ENCODE measurements around the gene KCNIP4.
A peak's percentile ranks its signal among the peaks of the same experiment; 100 is the strongest.

Gene KCNIP4

GRCh38 chr4:21901281-21901680 is 47.3 kb downstream of the KCNIP4 start:
- no peak for DNase-seq (ENCODE audit: low read depth, low spot score)

DNA sequence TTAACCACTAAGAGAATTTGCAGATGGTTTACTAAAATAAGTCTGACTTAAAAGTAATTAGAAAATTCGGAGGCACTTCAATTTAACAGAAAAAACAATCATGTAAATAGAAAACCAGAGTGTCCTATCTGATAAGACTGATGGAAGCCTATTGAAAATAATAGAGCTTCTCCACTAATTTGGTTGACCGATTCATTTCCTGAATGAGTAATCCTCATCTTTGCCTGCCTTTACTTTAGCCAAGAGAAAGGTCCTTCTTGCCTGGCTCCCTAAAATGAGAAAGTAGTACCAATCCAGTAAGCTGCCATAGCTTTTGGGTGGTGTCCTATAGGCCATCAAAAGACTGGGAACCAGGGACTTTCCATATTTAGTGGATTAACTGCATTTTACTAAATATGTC is 48.4 kb downstream of the KCNIP4 start:
- DNase-seq (ENCODE audit: low read depth, low spot score): no peak

DNA sequence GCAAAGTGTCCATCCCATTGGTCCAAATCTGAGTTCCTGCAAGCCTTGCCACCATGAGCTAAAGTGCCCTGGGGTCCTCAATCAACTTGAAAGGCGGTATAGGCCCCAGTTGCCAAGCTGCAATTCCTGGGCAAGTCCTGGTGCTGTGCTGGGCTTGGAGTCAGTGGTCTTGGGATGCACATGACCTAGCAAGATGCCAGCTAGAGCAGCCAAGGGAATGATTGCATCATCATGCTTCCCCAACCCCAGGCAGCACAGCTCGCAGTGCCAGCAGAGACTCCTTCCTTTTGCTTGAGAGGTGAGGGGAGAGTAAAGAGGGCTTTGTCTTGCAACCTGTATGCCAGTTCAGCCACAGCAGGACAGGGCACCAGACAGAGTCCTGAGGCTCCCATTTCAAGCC is 50.5 kb downstream of the KCNIP4 start:
- DNase-seq (ENCODE audit: low read depth, low spot score): no peak

DNA sequence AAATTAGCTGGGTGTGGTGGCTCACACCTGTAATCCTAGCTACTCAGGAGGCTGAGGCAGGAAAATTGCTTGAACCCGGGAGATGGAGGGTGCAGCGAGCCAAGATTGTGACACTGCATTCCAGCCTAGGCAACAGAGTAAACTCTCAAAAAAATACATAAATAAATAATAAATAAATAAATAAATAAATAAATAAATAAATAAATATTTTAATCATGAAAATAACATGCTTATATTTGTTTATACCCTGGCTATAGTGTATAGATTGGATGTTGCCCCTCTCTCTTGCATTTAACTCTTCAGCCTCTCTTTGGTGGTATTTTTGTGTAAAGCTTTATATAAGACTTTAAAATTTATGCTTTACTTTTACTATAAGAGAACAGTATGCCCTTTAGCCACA is 51.8 kb downstream of the KCNIP4 start:
- DNase-seq (ENCODE audit: low read depth, low spot score): no peak

GRCh38 chr4:21893136-21893535 is 55.4 kb downstream of the KCNIP4 start:
- no peak for DNase-seq (ENCODE audit: low read depth, low spot score)

GRCh38 chr4:21890231-21890630 is 58.3 kb downstream of the KCNIP4 start:
- no peak for DNase-seq (ENCODE audit: low read depth, low spot score)

GRCh38 chr4:21888195-21888976 is 60.2 kb downstream of the KCNIP4 start:
- no peak for DNase-seq (ENCODE audit: low read depth, low spot score)

DNA sequence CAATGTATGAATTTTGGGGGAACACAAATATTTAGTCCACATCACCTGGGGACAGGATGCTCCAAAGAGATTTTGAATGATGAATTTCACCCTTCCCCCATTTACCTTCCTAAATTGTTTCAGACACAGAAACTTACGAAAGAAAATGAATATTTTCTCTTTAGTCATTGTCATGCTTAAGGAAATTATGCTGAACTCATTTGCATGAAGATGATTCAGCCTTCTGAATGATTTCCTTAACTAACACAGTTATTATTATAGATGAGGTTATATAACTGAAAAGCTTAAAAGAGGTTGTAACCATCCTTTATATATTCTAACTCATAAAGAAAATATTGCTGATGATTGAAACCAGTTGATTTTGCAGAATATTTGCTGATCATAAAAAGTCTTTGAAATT is 61.1 kb downstream of the KCNIP4 start:
- DNase-seq (ENCODE audit: low read depth, low spot score): no peak

DNA sequence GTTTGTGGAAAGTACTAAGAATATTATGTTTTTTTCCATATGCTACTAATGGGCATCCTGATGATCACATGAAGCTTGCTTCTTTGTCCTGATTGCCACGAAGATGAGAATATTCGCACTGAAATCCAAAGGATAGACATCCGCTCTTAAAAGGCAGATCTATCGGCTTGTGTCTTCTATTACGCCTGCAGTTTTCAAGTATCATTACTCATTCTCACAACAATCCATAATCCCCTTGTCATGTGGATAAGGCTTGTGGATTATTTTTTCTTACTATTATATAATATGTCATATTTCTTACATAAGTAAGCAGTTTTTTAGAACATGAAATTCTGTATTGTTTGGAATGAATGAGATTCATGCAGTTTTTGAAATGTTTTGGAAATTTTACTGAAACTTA is 62.8 kb downstream of the KCNIP4 start:
- DNase-seq (ENCODE audit: low read depth, low spot score): no peak

GRCh38 chr4:21885241-21885640 is 63.3 kb downstream of the KCNIP4 start:
- DNase-seq (ENCODE audit: low read depth, low spot score): no peak

- DNase-seq (ENCODE audit: low read depth, low spot score): no peak
Measured at GRCh38 chr4:21884615-21885014, 64.0 kb downstream of the KCNIP4 start.

DNA sequence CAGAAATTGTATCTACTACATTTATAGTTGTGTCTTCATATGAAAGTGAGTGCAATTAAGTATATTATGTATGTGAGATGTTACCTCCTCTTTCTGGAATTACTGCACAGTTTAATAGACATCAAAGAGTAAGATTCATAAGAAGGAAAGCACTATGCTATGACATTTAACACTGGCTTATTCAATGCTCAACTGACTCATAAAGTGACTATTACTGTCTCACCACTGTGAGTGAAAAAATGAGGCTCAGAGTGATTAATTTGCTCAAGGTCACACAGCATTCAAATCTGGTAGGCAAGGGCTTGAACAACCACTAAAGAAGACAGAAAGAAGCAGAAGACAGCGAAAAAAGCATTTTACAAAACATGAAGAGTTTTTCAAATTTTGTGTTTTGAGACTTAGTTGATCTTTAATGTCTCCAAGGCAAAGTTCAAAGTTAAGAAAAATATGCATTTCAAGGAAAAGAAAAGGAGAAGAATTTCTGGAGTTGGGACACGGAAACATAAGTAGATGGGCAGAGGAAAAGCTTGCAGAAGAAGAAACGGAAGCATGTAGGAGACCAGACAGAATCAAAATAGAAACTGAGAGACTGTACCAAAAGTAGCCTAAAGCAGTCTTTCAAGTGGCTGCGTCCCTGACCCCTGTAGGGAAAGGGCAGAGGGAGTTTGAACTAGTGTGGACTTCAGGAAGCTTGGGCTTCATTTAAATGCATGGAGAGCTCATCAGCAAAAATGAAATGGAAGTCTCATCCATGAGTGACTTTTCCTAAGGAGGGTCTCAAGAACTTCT is 66.3 kb downstream of the KCNIP4 start:
- DNase-seq (ENCODE audit: low read depth, low spot score): no peak

- DNase-seq (ENCODE audit: low read depth, low spot score): peak; percentile 5
Measured at GRCh38 chr4:21879187-21879586, 69.4 kb downstream of the KCNIP4 start.

- no peak for DNase-seq (ENCODE audit: low read depth, low spot score)
Measured at GRCh38 chr4:21876711-21877110, 71.9 kb downstream of the KCNIP4 start.

DNA sequence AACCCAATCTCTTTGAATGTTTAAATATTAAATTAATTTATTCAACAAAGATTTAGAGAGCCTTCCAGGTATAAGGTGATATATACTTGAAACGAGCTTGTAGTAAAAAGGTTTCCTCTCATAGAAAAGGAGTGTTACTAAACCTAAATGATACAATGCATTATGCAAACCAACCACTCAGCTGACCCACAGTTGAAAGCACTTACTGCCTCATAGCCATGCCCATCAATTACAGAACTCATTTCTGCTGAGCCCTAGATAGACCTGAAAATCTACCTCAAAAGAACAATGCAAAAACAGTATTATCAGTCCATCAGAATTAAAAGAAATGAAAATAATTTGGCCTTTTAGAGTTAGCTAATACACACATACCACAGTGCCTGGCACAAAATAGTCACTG is 75.4 kb downstream of the KCNIP4 start:
- no peak for DNase-seq (ENCODE audit: low read depth, low spot score)

GRCh38 chr4:21872101-21872500 is 76.5 kb downstream of the KCNIP4 start:
- no peak for DNase-seq (ENCODE audit: low read depth, low spot score)

GRCh38 chr4:21869978-21870745 is 78.4 kb downstream of the KCNIP4 start:
- no peak for DNase-seq (ENCODE audit: low read depth, low spot score)

DNA sequence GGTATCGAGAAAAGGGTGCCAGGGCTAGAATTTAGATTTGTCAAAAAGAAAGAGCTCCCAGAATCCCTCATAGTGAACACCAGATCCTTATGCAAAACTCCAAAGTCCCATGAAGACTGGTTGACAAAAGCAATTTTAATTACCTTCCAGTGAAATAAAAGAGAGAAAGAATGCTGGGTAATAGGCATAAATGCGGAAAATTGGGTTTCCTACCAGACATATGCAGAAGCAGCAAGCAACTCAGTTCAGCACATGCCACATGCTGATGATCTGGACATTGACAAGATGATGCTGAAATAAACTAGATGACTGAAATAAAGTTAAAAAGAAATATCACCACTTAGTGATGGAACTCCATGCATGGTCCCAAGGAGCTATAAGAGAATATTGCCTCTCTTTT is 83.9 kb downstream of the KCNIP4 start:
- no peak for DNase-seq (ENCODE audit: low read depth, low spot score)

GRCh38 chr4:21862917-21863316 is 85.7 kb downstream of the KCNIP4 start:
- no peak for DNase-seq (ENCODE audit: low read depth, low spot score)

- DNase-seq (ENCODE audit: low read depth, low spot score): no peak
Measured at GRCh38 chr4:21858971-21859370, 89.6 kb downstream of the KCNIP4 start.

DNA sequence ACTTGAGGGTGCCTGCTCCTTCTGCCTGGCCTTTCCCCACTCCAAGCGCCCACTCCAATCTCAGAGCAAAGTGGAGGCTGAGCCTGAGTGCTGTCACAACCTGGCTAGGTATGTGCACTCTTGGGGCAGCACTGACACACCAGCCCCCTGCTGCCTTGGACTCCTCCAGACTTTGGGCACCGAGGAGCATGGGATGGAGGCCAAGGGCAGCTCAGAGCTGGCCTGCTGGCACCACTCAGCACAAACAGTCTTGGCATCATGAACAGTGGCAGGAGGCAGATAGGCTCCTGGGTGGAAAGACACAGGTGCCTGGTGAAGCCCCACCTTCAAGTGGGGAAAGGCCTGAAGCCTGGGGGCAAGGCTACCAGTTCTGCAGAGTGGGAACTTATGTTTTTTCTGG is 91.8 kb downstream of the KCNIP4 start:
- DNase-seq (ENCODE audit: low read depth, low spot score): no peak

DNA sequence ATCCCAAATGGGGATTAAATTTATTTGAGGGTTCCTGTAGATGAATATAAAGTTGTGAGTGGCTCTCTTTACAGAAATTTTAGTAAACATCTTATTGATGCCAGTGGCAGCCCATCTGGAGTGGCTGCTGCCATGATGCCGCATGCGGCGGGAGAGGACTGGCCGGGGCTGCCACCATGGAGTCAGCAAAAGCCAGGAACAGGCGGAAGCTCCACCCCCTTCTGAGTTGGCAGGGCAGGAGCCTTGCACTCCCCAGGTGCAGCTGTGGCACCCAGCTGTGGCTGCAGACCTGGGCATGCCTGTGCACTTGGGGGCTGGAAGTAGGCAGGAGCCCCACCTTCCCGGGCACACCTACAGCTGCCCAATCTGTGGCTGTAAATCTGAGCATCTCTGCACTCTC is 92.3 kb downstream of the KCNIP4 start:
- no peak for DNase-seq (ENCODE audit: low read depth, low spot score)
